Testis (tissue), 2 donors: Measurements from ENCODE around the gene CCBE1.

ENCODE experiments used
- CTCF ChIP-seq, 3 experiments: fragments of 450-650 bp in 2 of 3; fragments of 200-600 bp in 1 of 3; sonication (generic) in 1 of 3; IDR thresholded peaks; one replicate each; pipeline ENCODE4 v1.5.1; 2016 to 2019; ENCODE audit warnings: antibody characterized with exemption in 3 of 3, mild to moderate bottlenecking in 2 of 3, moderate library complexity in 1 of 3
- POLR2A ChIP-seq: fragments of 450-650 bp; IDR thresholded peaks from one replicate; pipeline ENCODE4 v1.6.1; 2017; ENCODE audit warnings: antibody characterized with exemption, mild to moderate bottlenecking, moderate library complexity

GRCh38 chr18:59448546-59448945 is 248.7 kb downstream of the CCBE1 start:
- TF ChIP-seq CTCF (IDR thresholded peaks at IDR 0.05) (no peak), POLR2A (no peak)
